Measurements from ENCODE around the gene S100P.

DNA sequence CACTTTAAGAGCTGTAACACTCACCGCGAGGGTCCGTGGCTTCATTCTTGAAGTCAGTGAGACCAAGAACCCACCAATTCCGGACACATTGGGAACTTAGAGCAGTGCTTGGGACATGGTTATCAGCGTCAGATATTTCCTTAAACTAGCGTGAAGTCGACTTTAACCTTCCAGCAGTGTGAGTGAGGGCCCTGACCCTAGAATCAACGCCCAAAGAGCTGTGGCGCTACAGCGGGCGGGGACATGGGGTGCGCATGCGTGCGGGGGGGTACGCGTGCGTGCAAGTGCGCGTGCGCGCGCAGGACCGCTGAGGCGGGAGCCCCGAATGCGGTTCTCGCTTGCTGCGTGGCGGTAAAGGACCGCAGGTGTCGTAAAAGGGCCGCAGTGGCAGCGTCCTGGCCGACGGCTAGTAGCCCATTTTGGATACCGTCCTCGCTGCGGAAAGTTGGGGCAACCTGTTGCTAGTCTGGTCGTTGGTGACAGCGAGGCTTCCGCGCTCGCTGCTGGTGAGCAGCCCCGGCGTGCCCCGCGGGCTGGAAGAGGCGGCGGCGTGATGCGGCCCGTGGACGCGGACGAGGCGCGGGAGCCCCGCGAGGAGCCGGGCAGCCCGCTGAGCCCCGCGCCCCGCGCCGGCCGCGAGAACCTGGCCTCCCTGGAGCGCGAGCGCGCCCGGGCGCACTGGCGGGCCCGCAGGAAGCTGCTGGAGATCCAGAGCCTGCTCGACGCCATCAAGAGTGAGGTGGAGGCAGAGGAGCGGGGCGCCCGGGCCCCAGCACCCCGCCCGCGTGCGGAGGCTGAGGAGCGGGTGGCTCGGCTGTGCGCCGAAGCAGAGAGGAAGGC, 19.8 kb upstream of the S100P start:
- TF ChIP-seq EZH2 (IDR thresholded peaks at IDR 0.05; ENCODE audit: borderline replicate concordance, low read length) = no peak
- TF ChIP-seq, protein P1, sequence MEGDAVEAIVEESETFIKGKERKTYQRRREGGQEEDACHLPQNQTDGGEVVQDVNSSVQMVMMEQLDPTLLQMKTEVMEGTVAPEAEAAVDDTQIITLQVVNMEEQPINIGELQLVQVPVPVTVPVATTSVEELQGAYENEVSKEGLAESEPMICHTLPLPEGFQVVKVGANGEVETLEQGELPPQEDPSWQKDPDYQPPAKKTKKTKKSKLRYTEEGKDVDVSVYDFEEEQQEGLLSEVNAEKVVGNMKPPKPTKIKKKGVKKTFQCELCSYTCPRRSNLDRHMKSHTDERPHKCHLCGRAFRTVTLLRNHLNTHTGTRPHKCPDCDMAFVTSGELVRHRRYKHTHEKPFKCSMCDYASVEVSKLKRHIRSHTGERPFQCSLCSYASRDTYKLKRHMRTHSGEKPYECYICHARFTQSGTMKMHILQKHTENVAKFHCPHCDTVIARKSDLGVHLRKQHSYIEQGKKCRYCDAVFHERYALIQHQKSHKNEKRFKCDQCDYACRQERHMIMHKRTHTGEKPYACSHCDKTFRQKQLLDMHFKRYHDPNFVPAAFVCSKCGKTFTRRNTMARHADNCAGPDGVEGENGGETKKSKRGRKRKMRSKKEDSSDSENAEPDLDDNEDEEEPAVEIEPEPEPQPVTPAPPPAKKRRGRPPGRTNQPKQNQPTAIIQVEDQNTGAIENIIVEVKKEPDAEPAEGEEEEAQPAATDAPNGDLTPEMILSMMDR (IDR thresholded peaks at IDR 0.05; ENCODE audit: low read length) = no peak

Measured in OCI-LY1 (cell line).